CD4-positive, alpha-beta T cell treated with Interleukin-1 beta for 1 hour (primary cell): ENCODE results near the gene MTHFS.
A peak's percentile ranks its signal among the peaks of the same experiment; 100 is the strongest.
"Not testable (repeated sequence)": the region's sequence is repeated elsewhere in the genome, so short reads cannot be mapped to it uniquely, and the experiment has no call there.

Experiments
- DNase-seq, 2 donors: peaks; one replicate each; pipeline ENCODE4 v3.0.0-alpha.2; 2020 to 2022

Gene MTHFS

DNA sequence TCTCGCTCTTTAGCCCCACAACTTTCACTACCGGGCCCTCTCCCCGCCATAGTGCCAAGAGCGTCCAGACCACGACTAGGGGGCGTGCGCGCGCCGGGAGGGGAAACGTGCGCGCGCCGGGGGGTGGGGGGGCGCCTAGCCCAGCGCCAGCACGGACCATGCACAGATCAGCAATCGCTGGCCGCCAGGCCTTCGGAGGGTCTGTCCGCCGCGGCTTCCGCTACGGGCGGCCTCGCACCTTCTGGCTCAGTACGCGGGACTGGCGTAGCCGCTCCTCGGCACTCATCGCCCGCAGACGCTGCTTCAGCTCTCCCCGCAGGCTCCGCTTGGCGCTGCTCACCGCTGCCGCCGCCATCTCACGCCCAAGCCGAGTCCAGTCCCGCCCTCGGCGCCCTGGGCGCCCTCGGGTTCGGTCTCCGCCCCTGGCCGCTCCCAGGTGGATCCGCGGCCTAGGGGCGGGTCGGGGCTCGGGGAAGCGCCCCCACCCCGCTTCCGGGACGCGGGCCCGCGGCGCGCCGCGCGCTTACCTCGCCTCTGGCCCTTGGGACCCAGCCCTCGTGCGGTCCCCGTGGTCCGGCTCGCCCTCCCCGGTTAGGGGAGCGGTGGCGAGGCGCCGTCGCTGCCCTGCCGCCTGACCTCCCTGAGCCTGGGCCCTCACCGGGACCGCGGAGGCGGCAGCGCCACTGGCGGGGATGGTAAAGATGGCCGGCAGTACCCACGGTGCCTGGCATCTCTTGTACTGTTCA lies at the start of gene MTHFS:
Gene MTHFS (minus strand): TSS at position 381 of the 746 bp plus-strand sequence. CDS start 26 bp downstream, at position 355.
- peak; percentile 83 to 84 for DNase-seq

DNA sequence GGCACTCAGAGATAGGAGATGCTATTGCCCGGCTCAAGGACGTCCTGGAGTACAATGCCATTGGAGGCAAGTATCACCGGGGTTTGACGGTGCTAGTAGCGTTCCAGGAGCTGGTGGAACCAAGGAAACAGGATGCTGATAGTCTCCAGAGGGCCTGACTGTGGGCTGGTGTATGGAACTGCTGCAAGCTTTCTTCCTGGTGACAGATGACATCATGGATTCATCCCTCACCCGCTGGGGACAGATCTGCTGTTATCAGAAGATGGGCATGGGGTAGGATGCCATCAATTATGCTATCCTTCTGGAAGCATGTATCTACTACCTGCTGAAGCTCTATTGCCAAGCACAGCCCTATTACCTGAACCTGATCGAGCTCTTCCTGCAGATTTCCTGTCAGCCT lies 47.8 kb upstream of the MTHFS start:
- DNase-seq: no peak

DNA sequence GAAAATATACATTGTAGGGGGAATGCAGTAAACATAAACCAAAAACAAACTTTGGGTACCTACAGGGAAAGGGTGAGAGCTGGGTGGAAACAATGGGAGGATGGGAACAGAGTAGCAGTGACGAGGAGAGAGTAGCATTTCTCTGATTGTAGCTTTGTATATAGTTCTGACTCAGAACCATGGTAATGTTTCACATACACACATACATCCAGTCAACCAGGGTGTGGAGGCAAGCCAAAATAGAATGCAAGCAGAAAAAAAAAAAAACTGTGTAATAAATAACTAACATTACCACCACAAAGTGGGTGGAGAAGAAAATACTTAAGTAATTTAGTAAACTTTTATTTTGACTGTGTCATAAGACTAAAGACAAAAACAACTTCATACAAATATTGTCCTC lies 47.0 kb upstream of the MTHFS start:
- no peak for DNase-seq

DNA sequence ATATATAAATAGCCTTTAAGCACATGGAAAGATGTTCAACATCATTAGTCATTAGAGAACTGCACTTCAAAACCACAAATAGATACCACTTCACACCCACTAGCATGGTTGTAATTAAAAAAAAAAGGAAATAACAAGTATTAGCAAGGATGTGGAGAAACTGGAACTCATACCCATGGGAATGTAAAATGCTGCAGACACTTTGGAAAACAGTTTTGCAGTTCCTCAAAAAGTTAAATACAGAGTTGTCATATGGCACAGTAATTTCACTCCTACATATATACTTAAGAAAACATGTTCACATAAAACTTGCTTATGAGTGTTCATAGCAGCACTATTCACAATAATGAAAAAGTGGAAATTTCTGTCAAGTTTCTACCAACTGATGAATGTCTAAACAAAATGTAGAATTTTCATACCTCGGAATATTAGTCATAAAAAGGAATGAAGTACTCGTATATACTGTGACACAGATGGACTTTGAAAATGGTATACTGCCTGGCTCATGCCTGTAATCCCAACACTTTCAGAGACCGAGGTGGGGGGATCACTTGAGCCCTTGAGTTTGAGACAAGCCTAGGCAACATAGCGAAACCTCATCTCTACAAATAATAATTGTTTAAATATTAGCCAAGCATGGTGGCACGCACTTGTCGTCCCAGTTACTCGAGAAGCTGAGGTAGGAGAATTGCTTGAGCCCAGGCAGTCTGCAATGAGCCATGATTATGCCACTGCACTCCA lies 46.1 kb upstream of the MTHFS start:
- DNase-seq: no peak

DNA sequence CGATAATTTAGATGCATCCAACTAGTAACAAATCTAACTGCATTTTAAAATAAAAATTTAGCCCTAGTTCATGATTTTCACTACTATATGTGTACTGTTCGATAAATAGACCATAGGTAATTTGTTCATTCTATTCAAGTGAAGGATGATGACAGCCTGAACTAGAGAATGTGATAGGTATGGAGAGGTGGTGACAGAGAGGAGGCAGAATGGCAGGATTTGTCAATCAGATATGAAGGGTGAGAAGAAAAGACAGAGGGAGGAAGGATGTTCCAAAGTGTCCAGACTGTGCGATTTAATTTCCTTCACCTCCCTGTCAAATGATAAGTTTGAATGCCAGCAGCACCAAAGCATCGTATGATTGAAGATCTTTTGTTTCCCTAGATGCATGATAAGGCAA lies 42.6 kb upstream of the MTHFS start:
- DNase-seq: no peak

DNA sequence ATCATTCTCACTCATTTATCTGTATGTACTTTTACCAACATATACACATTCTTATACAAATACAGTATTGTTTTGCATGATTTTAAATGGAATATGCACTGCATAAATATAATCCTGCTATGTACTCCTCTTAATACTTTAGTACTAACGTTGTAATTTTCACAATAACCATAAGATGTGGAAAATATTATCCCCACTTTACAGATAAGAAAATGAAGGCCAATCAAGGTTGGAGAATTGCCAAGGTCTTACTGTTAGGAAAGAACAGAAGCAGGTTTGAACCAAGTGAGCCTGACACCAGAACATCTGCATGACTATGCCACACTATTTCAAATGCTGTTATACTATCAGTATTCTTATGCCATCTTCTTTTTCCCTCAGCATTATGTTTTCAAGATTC lies 41.3 kb upstream of the MTHFS start:
- no peak for DNase-seq

DNA sequence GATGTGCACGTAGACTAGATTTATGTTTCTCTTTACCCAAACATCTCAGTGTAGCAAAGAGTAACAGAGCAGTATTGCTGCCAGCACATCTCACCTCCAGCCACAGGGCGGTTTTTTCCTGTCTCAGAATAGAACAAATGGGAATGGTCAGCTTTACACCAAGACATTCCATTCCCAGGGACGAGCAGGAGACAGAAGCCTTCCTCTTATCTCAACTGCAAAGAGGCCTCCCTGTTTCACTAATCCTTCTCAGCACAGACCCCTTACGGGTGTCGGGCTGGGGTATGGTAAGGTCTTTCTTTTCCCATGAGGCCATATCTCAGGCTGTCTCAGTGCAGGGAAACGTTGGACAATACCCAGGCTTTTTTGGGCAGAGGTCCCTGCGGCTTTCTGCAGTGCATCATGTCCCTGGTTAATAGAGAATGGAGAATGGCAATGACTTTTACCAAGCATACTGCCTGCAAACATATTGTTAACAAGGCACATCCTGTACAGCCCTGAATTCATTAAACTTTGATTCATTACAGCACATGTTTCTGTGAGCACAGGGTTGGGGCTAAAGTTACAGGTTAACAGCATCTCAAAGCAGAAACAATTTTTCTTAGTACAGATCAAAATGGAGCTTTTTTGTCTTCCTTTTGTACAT lies 38.9 kb upstream of the MTHFS start:
- DNase-seq: not testable (repeated sequence)

- DNase-seq: no peak
These were observed 36.4 kb upstream of the MTHFS start for GRCh38 chr15:79933231-79933630.

DNA sequence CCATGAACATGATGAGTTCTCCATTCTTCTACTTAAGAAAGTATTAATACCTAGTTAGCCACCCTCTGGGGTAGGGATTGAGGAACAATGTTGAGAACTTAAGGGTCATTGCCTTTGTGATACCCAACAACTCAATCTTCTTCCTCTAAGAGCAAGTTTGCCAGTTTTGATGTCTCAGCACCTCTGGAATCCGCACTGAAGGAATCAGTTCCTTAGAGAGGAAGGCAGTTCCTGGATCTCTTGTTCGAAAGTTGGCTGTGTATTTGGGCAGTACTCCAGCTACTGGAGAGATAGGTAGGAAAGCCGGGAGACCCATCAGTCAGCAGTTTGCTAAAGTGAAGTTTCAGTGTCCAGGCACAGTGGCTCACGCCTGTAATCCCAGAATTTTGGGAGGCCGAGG lies 35.6 kb upstream of the MTHFS start:
- DNase-seq: no peak

DNA sequence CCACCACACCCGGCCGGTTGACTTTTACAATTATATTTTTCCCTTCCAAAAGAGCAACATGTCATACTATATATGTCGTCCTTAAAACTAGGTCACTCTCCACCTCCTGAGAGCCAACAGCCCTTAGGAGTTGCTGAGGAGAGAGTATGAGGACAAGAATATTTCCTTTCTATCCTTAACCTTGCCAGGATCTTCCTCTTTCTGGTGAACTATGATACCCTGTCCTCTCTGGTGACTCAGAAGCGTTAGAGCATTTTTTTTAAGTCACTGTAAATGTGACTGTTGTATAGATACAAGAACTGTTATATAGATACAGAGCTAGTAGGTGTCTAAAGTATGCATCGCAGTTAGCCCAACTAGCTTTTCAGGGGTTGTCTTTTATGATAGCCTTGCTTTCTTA lies 33.7 kb upstream of the MTHFS start:
- DNase-seq: no peak

DNA sequence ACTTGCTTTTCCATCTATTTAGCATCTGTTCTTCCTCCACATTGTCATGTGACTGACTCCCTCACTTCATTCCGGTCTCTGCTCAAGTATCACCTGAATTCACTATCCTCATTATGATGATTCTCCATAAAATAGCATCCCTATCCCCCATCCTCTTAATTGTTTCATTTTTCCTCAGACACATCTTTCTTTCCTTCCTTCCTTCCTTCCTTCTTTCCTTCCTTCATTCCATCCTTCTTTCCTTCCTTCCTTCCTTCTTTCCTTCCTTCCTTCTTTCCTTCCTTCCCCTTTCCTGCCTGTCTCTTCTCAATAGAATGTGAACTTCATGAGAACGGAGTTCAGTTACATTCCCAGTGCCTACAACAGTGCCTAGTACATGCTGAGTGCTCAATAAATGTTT lies 32.6 kb upstream of the MTHFS start:
- no peak for DNase-seq

- not testable (repeated sequence) for DNase-seq
These were observed 29.3 kb upstream of the MTHFS start for GRCh38 chr15:79926116-79926515.

DNA sequence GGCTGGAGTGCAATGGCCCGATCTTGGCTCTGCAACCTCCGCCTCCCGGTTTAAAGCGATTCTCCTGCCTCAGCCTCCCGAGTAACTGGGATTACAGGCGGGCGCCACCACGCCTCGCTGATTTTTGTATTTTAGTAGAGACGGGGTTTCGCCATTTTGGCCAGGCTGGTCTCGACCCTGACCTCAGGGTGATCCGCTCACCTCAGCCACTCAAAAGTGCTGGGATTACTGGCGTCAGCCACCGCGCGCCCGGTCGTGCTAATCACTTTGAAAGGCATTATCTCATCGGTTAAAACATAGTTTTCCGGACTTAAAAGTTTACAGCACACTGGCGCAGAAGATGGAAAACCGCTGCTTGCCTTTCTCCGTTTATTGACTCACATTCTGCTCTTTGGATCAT lies 27.6 kb upstream of the MTHFS start:
- no peak for DNase-seq

GRCh38 chr15:79923515-79924169 lies 26.8 kb upstream of the MTHFS start:
- DNase-seq: peak; percentile 98 to 99

DNA sequence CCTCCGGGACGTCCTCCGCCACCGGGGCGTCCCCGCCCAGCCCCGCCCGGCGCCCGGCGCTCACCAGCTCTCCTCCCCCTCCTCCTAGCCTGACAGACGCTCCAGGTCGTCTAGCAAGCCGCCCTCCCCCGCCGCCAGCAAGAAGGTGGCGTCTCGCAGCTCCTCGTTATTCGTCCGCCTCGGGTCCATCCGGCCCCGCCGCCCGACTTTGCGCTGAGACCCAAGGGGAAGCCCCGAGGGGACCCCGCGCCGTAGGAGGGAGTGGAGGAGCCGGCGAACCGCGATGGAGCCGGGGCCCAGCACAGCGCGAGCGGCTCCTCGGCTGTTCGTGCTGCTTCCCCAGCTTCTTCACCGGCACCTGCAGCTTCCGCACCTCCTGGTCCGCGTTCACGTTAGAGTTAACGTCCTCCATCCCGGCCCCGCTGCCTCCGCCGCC lies 26.3 kb upstream of the MTHFS start:
- DNase-seq: peak; percentile 75 to 78

GRCh38 chr15:79922512-79923078 lies 25.8 kb upstream of the MTHFS start:
- DNase-seq: no peak

GRCh38 chr15:79919749-79920511 lies 23.1 kb upstream of the MTHFS start:
- no peak for DNase-seq

DNA sequence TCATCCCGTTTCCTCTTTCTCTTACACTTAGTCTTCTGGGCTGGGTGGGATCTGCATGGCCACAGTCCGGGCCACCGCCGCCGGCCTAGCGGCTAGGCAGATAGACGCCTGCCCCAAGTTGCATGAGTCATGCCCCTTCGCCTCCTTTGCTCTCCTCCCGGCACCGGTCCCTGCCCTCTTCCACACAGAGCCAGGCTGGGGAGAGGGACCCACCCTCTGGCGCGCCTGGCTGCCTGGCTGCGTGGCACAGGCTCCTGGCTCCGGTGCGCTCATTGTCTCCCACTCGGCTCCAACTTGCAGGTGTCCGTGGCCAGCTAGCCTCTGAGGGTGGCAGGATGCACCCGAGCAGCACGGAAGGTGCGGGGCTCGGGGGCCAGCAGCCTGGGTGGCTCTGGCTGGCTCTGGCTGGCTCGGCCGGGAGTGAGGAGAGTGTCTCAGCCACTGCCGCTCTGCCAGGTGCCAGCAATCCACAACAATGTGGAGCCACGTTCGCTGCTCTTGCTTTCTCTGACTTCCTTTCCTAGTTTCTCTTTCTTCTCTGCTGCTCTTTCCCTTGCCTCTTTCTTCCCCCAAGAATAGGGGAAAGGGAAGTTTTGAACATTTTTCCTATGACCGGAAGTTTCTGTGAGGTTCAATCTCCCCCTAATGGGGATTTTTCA lies 22.4 kb upstream of the MTHFS start:
- no peak for DNase-seq

DNA sequence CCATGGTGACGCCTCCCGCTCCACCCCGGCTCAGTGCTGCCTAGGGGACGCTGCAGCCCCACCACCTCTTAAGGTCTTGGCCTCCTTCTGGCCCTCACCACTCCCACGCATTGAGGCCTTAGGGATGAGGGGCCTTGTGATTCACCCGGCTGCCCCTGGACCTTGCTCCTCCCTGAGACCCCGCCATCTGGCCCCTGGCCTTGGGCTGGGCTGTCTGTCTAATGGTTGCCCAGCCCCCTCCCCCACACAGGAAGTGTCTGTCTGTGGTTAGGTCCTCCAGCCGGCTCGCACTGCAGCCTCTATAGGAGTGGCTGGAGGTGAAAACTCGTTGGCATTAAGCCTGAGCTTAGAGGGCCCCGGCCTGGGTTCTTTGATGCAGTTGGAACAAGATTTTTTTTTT lies 21.5 kb upstream of the MTHFS start:
- no peak for DNase-seq

- DNase-seq: no peak
These were observed 19.8 kb upstream of the MTHFS start for GRCh38 chr15:79916502-79917132.
